ENCODE data around the gene POLR1D. TPM values are rescaled to one million over a fixed set of nuclear protein-coding genes. Genes with fewer than 3 reads are reported as not detected.

The POLR1D gene
- total RNA-seq, 2 experiments from 2014 or later: 191 to 198 TPM

DNA sequence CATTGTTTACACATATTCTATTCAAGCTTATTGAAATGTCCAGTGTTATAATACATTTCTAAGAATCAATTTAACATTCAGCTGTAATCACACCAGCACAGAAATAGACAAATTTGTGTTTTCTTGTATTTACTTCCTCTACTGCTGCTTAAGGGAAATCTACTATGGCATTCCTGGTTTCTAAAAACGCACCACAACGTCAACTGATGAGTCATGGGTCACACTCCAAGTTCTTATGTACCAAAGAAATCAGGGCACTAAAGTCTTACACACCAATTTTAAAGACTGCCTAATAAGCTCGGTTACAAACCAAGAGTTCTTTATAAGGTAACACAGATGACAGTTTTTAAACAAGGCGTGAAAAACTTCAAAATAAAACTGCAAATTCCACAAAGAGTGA lies 14.6 kb upstream of the POLR1D start:
- H3K4me3 Mint-ChIP-seq: no peak overlapping the region
- ChIA-PET CTCF (interaction anchor here (1.2 to 1.6 kb wide), 3 partner anchors 9 to 245 kb away, joined by 3 to 5 read pairs (median 3); partner anchors contain the start of gene POLR1D), POLR2A (interaction anchor here (1.3 to 2.1 kb wide), 2 partner anchors 14 to 68 kb away, joined by 3 to 7 read pairs; partner anchors contain the start of genes LNX2 and POLR1D)
- no peaks in the 10 kb centered on the region for H3K9me3 Mint-ChIP-seq
- peaks cover 28% of the 10 kb centered on the region for H3K4me1 Mint-ChIP-seq (ENCODE audit: low read depth)
- peaks cover 3% of the 10 kb centered on the region for H3K36me3 Mint-ChIP-seq (ENCODE audit: low read depth)
- intact Hi-C loops (cut with micrococcal nuclease): no loop called here
- no peaks in the 10 kb centered on the region for H3K27me3 Mint-ChIP-seq
- DNase-seq: no peak
- TF ChIP-seq, protein P1, sequence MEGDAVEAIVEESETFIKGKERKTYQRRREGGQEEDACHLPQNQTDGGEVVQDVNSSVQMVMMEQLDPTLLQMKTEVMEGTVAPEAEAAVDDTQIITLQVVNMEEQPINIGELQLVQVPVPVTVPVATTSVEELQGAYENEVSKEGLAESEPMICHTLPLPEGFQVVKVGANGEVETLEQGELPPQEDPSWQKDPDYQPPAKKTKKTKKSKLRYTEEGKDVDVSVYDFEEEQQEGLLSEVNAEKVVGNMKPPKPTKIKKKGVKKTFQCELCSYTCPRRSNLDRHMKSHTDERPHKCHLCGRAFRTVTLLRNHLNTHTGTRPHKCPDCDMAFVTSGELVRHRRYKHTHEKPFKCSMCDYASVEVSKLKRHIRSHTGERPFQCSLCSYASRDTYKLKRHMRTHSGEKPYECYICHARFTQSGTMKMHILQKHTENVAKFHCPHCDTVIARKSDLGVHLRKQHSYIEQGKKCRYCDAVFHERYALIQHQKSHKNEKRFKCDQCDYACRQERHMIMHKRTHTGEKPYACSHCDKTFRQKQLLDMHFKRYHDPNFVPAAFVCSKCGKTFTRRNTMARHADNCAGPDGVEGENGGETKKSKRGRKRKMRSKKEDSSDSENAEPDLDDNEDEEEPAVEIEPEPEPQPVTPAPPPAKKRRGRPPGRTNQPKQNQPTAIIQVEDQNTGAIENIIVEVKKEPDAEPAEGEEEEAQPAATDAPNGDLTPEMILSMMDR (IDR thresholded peaks at IDR 0.05): no peak
- H3K27ac Mint-ChIP-seq: no peak overlapping the region
- ATAC-seq: no peak

DNA sequence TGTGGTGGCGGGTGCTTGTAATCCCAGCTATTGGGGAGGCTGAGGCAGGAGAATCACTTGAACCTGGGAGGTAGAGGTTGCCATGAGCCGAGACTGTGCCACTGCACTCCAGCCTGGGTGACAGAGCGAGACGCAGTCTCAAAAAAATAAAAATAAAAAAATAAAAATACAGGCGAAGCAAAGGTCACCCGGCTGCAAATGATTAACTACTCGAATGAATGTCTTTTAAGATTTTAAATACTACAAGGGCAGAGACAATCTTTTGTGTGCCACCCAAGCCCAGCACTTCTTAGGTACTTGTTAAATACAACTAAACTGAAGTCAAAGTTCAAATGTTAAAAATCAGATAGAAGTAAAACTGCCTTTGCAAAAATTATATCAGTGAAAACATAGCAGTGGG lies 8.1 kb upstream of the POLR1D start:
- TF ChIP-seq, protein P1 (IDR thresholded peaks at IDR 0.05): no peak
- H3K27me3 Mint-ChIP-seq: no peaks in the 10 kb centered on the region
- H3K4me1 Mint-ChIP-seq (ENCODE audit: low read depth): peaks cover 37% of the 10 kb centered on the region
- intact Hi-C loops (cut with micrococcal nuclease): no loop called here
- H3K4me3 Mint-ChIP-seq: no peak overlapping the region
- no peak overlapping the region for H3K27ac Mint-ChIP-seq
- ATAC-seq (no peak), DNase-seq (no peak)
- peaks cover 4% of the 10 kb centered on the region for H3K36me3 Mint-ChIP-seq (ENCODE audit: low read depth)
- CTCF ChIA-PET: no interaction called here
- POLR2A ChIA-PET: no interaction called here
- peaks cover 2% of the 10 kb centered on the region for H3K9me3 Mint-ChIP-seq

DNA sequence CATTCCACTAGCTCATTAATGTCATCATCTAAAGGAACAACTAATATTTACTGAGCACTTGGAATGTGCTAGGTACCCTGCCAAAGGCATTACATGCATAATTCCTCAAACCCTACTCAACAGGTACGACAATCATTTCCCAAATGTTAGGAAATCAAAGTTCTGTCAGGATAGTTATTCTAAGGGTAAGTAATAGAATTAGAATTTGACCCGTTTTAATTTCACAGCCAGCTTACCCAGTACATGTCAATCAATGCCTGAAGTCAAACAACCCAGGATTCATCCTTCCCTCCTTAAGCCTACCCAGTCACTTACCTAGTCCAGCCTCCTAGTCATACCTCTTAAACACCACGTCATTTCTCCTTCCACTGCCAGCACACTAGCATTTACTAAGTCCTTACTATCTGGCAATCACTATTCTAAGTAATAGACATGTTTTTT lies 3.8 kb upstream of the POLR1D start:
- peaks cover 2% of the 10 kb centered on the region for H3K9me3 Mint-ChIP-seq
- intact Hi-C loops (cut with micrococcal nuclease): no loop called here

DNA sequence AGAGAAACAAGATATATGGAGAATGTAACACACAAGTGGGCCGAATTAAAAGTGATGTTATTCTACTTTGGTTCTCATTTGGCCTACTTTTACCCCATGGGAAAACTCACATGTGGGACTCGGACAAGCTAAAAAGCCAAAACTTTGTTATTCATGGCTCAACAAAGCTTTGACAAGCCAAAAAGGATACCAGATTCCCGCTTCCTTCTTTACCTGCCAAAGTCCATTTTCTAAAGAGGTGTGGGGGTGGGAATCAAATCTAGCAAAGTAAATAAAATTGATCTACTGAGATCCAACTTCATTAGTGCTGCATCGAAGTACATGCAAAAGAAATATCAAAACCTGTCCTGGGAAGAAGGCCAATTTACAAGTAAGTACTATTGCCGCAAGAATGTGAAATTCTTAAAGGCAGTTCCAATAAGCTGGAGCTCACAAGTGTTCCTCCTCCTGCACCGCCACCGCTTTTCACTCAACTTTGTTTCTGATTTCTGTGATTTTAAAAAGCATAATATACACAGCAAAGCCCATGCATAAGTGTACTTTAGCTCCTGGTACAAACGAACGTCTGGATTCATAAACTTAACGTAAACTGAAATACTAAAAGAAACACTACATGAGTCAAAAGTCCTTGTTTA lies 2.5 kb upstream of the POLR1D start:
- ATAC-seq: no peak
- H3K36me3 Mint-ChIP-seq (ENCODE audit: low read depth): peaks cover 21% of the 10 kb centered on the region
- peaks cover 43% of the 10 kb centered on the region for H3K4me1 Mint-ChIP-seq (ENCODE audit: low read depth)
- DNase-seq: no peak
- peak overlapping the region; percentile 86 for H3K4me3 Mint-ChIP-seq
- CTCF ChIA-PET: interaction anchor here (0.9 to 1.4 kb wide), 5 partner anchors 19 to 246 kb away, joined by 3 to 4 read pairs (median 3); no protein-coding TSS in a partner anchor
- intact Hi-C loops (cut with micrococcal nuclease): no loop called here
- H3K27me3 Mint-ChIP-seq: no peaks in the 10 kb centered on the region
- TF ChIP-seq, protein P1 (IDR thresholded peaks at IDR 0.05): no peak
- POLR2A ChIA-PET: interaction anchor here (1.2 to 2.0 kb wide), 5 partner anchors 11 to 171 kb away, joined by 3 to 9 read pairs (median 5); no protein-coding TSS in a partner anchor
- peak overlapping the region; percentile 84 for H3K27ac Mint-ChIP-seq
- H3K9me3 Mint-ChIP-seq: peaks cover 2% of the 10 kb centered on the region

More for the DNA sequence above, 3.8 kb upstream of the POLR1D start:
- no peaks in the 10 kb centered on the region for H3K27me3 Mint-ChIP-seq
- ChIA-PET CTCF (no interaction called here), POLR2A (no interaction called here)
- TF ChIP-seq, protein P1 (IDR thresholded peaks at IDR 0.05): no peak
- peaks cover 32% of the 10 kb centered on the region for H3K4me1 Mint-ChIP-seq (ENCODE audit: low read depth)
- H3K4me3 Mint-ChIP-seq: no peak overlapping the region
- no peak overlapping the region for H3K27ac Mint-ChIP-seq
- peaks cover 8% of the 10 kb centered on the region for H3K36me3 Mint-ChIP-seq (ENCODE audit: low read depth)
- ATAC-seq (no peak), DNase-seq (no peak)

All from activated CD8-positive, alpha-beta T cell treated with anti-CD3 and anti-CD28 coated beads for 36 hours (primary cell).